Measurements from ENCODE around the gene ZP3.

Gene ZP3

GRCh38 chr7:76428149-76428823 lies 3.5 kb downstream of the ZP3 start:
- no peak overlapping the region for H3K4me2 ChIP-seq
- no peaks in the 10 kb centered on the region for H3K36me3 ChIP-seq (ENCODE audit: insufficient read depth)
- peaks cover 57% of the 10 kb centered on the region for H3K4me1 ChIP-seq (ENCODE audit: low read depth, poor library complexity, severe bottlenecking)
- no peaks in the 10 kb centered on the region for H4K20me1 ChIP-seq (ENCODE audit: insufficient read depth)
- no peak overlapping the region for H3K27ac ChIP-seq
- no peak for TF ChIP-seq CTCF (conservative IDR thresholded peaks at IDR 0.05; ENCODE audit: low read depth, low read length)
- H3K4me3 ChIP-seq (IDR thresholded peaks at IDR 0.05; ENCODE audit: insufficient read depth, low read depth, low read length), result no peak overlapping the region
- no peaks in the 10 kb centered on the region for H3K27me3 ChIP-seq (ENCODE audit: insufficient read depth, low read depth)
- no peak overlapping the region for H2AFZ ChIP-seq (ENCODE audit: low read depth)
- no peaks in the 10 kb centered on the region for H3K79me2 ChIP-seq (ENCODE audit: insufficient read depth, low read depth)
- H3K9ac ChIP-seq, result no peak overlapping the region

GRCh38 chr7:76428868-76429805 lies 4.4 kb downstream of the ZP3 start:
- Histone ChIP-seq H3K4me3 (IDR thresholded peaks at IDR 0.05; ENCODE audit: insufficient read depth, low read depth, low read length) (no peak overlapping the region), H2AFZ (ENCODE audit: low read depth) (no peak overlapping the region), H3K79me2 (ENCODE audit: insufficient read depth, low read depth) (no peaks in the 10 kb centered on the region), H3K4me2 (no peak overlapping the region), H4K20me1 (ENCODE audit: insufficient read depth) (no peaks in the 10 kb centered on the region), H3K9ac (no peak overlapping the region), H3K36me3 (ENCODE audit: insufficient read depth) (no peaks in the 10 kb centered on the region), H3K27ac (no peak overlapping the region), H3K4me1 (ENCODE audit: low read depth, poor library complexity, severe bottlenecking) (peaks cover 52% of the 10 kb centered on the region), H3K27me3 (ENCODE audit: insufficient read depth, low read depth) (no peaks in the 10 kb centered on the region)
- no peak for TF ChIP-seq CTCF (conservative IDR thresholded peaks at IDR 0.05; ENCODE audit: low read depth, low read length)

- no peak for TF ChIP-seq CTCF (conservative IDR thresholded peaks at IDR 0.05; ENCODE audit: low read depth, low read length)
- peaks cover 41% of the 10 kb centered on the region for H3K4me1 ChIP-seq (ENCODE audit: low read depth, poor library complexity, severe bottlenecking)
- no peak overlapping the region for H3K4me2 ChIP-seq
- no peaks in the 10 kb centered on the region for H3K36me3 ChIP-seq (ENCODE audit: insufficient read depth)
- H3K79me2 ChIP-seq (ENCODE audit: insufficient read depth, low read depth), result no peaks in the 10 kb centered on the region
- H3K4me3 ChIP-seq (IDR thresholded peaks at IDR 0.05; ENCODE audit: insufficient read depth, low read depth, low read length), result no peak overlapping the region
- no peaks in the 10 kb centered on the region for H4K20me1 ChIP-seq (ENCODE audit: insufficient read depth)
- no peak overlapping the region for H3K9ac ChIP-seq
- no peak overlapping the region for H2AFZ ChIP-seq (ENCODE audit: low read depth)
- H3K27ac ChIP-seq, result no peak overlapping the region
- no peaks in the 10 kb centered on the region for H3K27me3 ChIP-seq (ENCODE audit: insufficient read depth, low read depth)
Observed at GRCh38 chr7:76430211-76430610, 5.5 kb downstream of the ZP3 start.

- Histone ChIP-seq H3K9ac (no peak overlapping the region), H2AFZ (ENCODE audit: low read depth) (no peak overlapping the region), H3K27ac (no peak overlapping the region), H4K20me1 (ENCODE audit: insufficient read depth) (no peaks in the 10 kb centered on the region), H3K36me3 (ENCODE audit: insufficient read depth) (no peaks in the 10 kb centered on the region), H3K4me3 (IDR thresholded peaks at IDR 0.05; ENCODE audit: insufficient read depth, low read depth, low read length) (no peak overlapping the region), H3K27me3 (ENCODE audit: insufficient read depth, low read depth) (no peaks in the 10 kb centered on the region), H3K79me2 (ENCODE audit: insufficient read depth, low read depth) (no peaks in the 10 kb centered on the region), H3K4me1 (ENCODE audit: low read depth, poor library complexity, severe bottlenecking) (peaks cover 35% of the 10 kb centered on the region), H3K4me2 (no peak overlapping the region)
- TF ChIP-seq CTCF (conservative IDR thresholded peaks at IDR 0.05; ENCODE audit: low read depth, low read length), result no peak
Observed at GRCh38 chr7:76430836-76431235, 6.1 kb downstream of the ZP3 start.
